Loucy (cell line): ENCODE measurements around the gene PEX14.

ENCODE experiments used
- H2AFZ ChIP-seq: fragments of 200-600 bp; sonication (generic); 2 replicates; pipeline ENCODE4 v1.6.0; 2016; ENCODE audit warnings: antibody characterized with exemption, mild to moderate bottlenecking, low read length, moderate library complexity
- H3F3A ChIP-seq: fragments of 200-600 bp; 2 replicates; pipeline ENCODE4 v1.6.0; 2016; ENCODE audit warnings: antibody characterized with exemption, low read depth, mild to moderate bottlenecking
- H3K27me3 ChIP-seq: fragments of 200-600 bp; sonication (generic); 2 replicates; pipeline ENCODE4 v1.6.1; 2014; ENCODE audit warnings: low read length, mild to moderate bottlenecking; ENCODE audit not compliant: insufficient read depth, poor library complexity, severe bottlenecking
- H3K36me3 ChIP-seq: fragments of 200-600 bp; sonication (generic); 2 replicates; pipeline ENCODE4 v1.6.1; 2016; ENCODE audit warnings: low read length; ENCODE audit not compliant: insufficient read depth
- H3K4me1 ChIP-seq: fragments of 200-600 bp; sonication (generic); 2 replicates; pipeline ENCODE4 v1.5.1; 2014; ENCODE audit warnings: low read length, mild to moderate bottlenecking; ENCODE audit not compliant: insufficient read depth, poor library complexity, severe bottlenecking
- H3K4me2 ChIP-seq: fragments of 200-600 bp; sonication (generic); 2 replicates; pipeline ENCODE4 v1.6.0; 2014; ENCODE audit warnings: antibody characterized with exemption, low read length, low read depth, mild to moderate bottlenecking; ENCODE audit not compliant: poor library complexity, severe bottlenecking
- H3K4me3 ChIP-seq: fragments of 200-600 bp; sonication (generic); 2 replicates; pipeline ENCODE4 v1.5.1; 2014; ENCODE audit warnings: low read length, mild to moderate bottlenecking, mixed read lengths; ENCODE audit not compliant: poor library complexity, severe bottlenecking
- H3K79me2 ChIP-seq: fragments of 200-600 bp; sonication (generic); 2 replicates; pipeline ENCODE4 v1.6.1; 2014; ENCODE audit warnings: low read length; ENCODE audit not compliant: insufficient read depth
- H3K9ac ChIP-seq: fragments of 200-600 bp; sonication (generic); 2 replicates; pipeline ENCODE4 v1.6.0; 2014; ENCODE audit warnings: mild to moderate bottlenecking, low read depth, low read length, moderate library complexity; ENCODE audit not compliant: poor library complexity, severe bottlenecking
- H3K9me2 ChIP-seq: fragments of 200-600 bp; sonication (generic); replicated peaks from 2 replicates; pipeline ENCODE4 v1.6.1; 2016; ENCODE audit warnings: low read depth, low read length, mixed read lengths
- H3K9me3 ChIP-seq: fragments of 200-600 bp; sonication (generic); 2 replicates; pipeline ENCODE4 v1.6.1; 2014; ENCODE audit warnings: mild to moderate bottlenecking, antibody characterized with exemption, low read length, low read depth; ENCODE audit not compliant: insufficient read depth
- H4K20me1 ChIP-seq: fragments of 200-600 bp; sonication (generic); 2 replicates; pipeline ENCODE4 v1.6.0; 2014; ENCODE audit warnings: antibody characterized with exemption, low read length, mild to moderate bottlenecking; ENCODE audit not compliant: insufficient read depth, poor library complexity, severe bottlenecking
- CTCF ChIP-seq: fragments of 200-600 bp; sonication (generic); conservative IDR thresholded peaks from 2 replicates; pipeline ENCODE4 v1.5.1; 2014; ENCODE audit warnings: mild to moderate bottlenecking, antibody characterized with exemption, low read length
- EZH2phosphoT487 ChIP-seq: fragments of 200-600 bp; IDR thresholded peaks from 2 replicates; pipeline ENCODE4 v1.6.1; 2018; ENCODE audit warnings: antibody characterized with exemption, mild to moderate bottlenecking, moderate library complexity, borderline replicate concordance

PEX14 gene

DNA sequence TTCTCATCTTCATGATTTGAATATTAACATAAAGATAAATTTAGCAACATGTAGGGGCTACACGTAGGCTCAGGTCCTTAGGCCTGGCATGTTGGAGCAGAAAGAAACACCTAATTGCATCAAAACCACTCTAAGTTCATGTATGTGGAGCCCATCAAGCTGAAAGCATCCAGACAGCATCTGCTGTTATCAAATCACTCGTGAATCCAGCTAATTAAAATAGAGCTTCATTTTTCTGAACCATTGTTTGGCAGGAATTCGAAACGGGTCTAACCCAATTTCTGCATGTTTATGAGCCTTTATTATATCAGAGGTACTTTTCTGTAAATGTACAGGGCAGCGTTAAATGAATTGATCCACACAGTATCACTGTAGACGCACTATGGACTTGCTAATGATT is 45.7 kb downstream of the PEX14 start:
- TF ChIP-seq EZH2phosphoT487 (no peak), CTCF (no peak)
- no peak overlapping the region for H3K4me3 ChIP-seq
- peaks cover 38% of the 10 kb centered on the region for H3K4me1 ChIP-seq
- H3K79me2 ChIP-seq = peaks cover 83% of the 10 kb centered on the region
- H3K36me3 ChIP-seq = peaks cover 11% of the 10 kb centered on the region; the same call in 1 of the 2 replicates
- no peak overlapping the region for H2AFZ ChIP-seq
- H3K4me2 ChIP-seq = no peak overlapping the region
- peaks cover 3% of the 10 kb centered on the region for H4K20me1 ChIP-seq
- no peaks in the 10 kb centered on the region for H3K27me3 ChIP-seq
- no peaks in the 10 kb centered on the region for H3K9me3 ChIP-seq
- no peak overlapping the region for H3K9ac ChIP-seq
- H3F3A ChIP-seq = no peaks in the 10 kb centered on the region
- H3K9me2 ChIP-seq = no peaks in the 10 kb centered on the region

GRCh38 chr1:10520952-10521351 is 46.2 kb downstream of the PEX14 start:
- Histone ChIP-seq H3K79me2 (peaks cover 81% of the 10 kb centered on the region), H3K27me3 (no peaks in the 10 kb centered on the region), H3K9ac (no peak overlapping the region), H3K4me3 (no peak overlapping the region), H3F3A (no peaks in the 10 kb centered on the region), H3K4me2 (no peak overlapping the region), H2AFZ (no peak overlapping the region), H3K9me3 (no peaks in the 10 kb centered on the region), H3K36me3 (peaks cover 11% of the 10 kb centered on the region; the same call in 1 of the 2 replicates), H3K9me2 (no peaks in the 10 kb centered on the region), H4K20me1 (peaks cover 3% of the 10 kb centered on the region), H3K4me1 (peaks cover 33% of the 10 kb centered on the region)
- TF ChIP-seq EZH2phosphoT487 = no peak
- TF ChIP-seq CTCF = no peak

DNA sequence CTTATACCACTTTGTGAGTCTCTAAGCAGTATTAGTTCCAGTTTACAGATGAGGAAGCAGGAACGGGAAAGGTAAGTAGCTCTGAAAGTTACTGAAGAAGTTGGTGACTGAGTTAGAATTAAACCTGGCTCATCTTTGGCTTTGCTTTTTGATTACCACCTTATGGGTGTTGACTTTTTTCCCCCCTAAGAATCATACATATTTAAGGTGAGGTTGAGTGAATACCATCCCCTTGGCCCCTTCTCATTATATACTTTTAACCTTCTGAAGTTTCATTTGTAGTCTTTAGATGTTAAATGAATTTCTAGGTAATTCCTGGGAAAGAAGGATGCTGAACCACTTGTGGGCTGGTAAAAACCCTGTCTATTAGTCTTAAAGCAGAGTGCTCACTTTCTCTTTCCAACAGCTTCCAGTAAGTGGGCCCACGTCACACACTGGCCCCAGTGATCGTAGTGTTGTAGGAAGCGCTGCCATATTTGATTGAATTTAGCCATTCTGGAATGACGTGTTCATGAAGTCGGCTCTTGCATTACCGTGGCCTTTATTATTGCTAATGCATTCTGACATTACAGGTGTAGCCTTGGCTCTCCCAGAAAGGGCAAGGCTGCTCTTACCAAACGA is 46.9 kb downstream of the PEX14 start:
- Histone ChIP-seq H3K79me2 (peaks cover 79% of the 10 kb centered on the region), H3K9me2 (no peaks in the 10 kb centered on the region), H3K4me2 (no peak overlapping the region), H3F3A (no peaks in the 10 kb centered on the region), H2AFZ (no peak overlapping the region), H3K4me1 (peaks cover 26% of the 10 kb centered on the region), H3K4me3 (no peak overlapping the region), H3K27me3 (no peaks in the 10 kb centered on the region), H4K20me1 (peaks cover 3% of the 10 kb centered on the region), H3K9me3 (no peaks in the 10 kb centered on the region), H3K9ac (no peak overlapping the region), H3K36me3 (peaks cover 11% of the 10 kb centered on the region; the same call in 1 of the 2 replicates)
- TF ChIP-seq CTCF (no peak), EZH2phosphoT487 (no peak)
